HepG2 (cell line): ENCODE measurements around the gene CD4. TPM values are rescaled to one million over a fixed set of nuclear protein-coding genes. Genes with fewer than 3 reads are reported as not detected.

Source experiments
- AKAP8 ChIP-seq: sonication (generic); formaldehyde crosslinking; IDR thresholded peaks from 2 replicates; pipeline ENCODE4 v1.5.1; 2020; ENCODE audit warnings: mild to moderate bottlenecking, missing genetic modification reagents
- ELF4 ChIP-seq: sonication (generic); formaldehyde crosslinking; IDR thresholded peaks from 2 replicates; pipeline ENCODE4 v1.5.0; 2020; ENCODE audit warnings: missing genetic modification reagents, mild to moderate bottlenecking, moderate library complexity, borderline replicate concordance
- GTF3A ChIP-seq: sonication (generic); formaldehyde crosslinking; conservative IDR thresholded peaks from 2 replicates; pipeline ENCODE4 v1.4.0; 2020; ENCODE audit warnings: mild to moderate bottlenecking, missing genetic modification reagents
- GZF1 ChIP-seq: sonication (generic); formaldehyde crosslinking; IDR thresholded peaks from 2 replicates; pipeline ENCODE4 v1.5.1; 2020; ENCODE audit warnings: mild to moderate bottlenecking, missing genetic modification reagents
- HMG20A ChIP-seq: IDR thresholded peaks from 2 replicates; pipeline ENCODE4 v1.6.1; 2016; ENCODE audit warnings: borderline replicate concordance
- HNRNPL ChIP-seq: fragments of 200-400 bp; formaldehyde crosslinking; IDR thresholded peaks from 2 replicates; pipeline ENCODE4 v1.6.1; 2017; ENCODE audit warnings: mild to moderate bottlenecking, low read depth, low read length
- MED1 ChIP-seq: sonication (generic); formaldehyde crosslinking; IDR thresholded peaks from 2 replicates; pipeline ENCODE4 v1.4.0; 2020; ENCODE audit warnings: missing genetic modification reagents
- NAIF1 ChIP-seq: sonication (generic); formaldehyde crosslinking; IDR thresholded peaks from 2 replicates; pipeline ENCODE4 v1.5.0; 2020; ENCODE audit warnings: mild to moderate bottlenecking, missing genetic modification reagents, borderline replicate concordance
- PITX1 ChIP-seq: sonication (generic); formaldehyde crosslinking; IDR thresholded peaks from 2 replicates; pipeline ENCODE4 v1.5.1; 2020; ENCODE audit warnings: mild to moderate bottlenecking, missing genetic modification reagents
- POGZ ChIP-seq: sonication (generic); formaldehyde crosslinking; IDR thresholded peaks from 2 replicates; pipeline ENCODE4 v1.4.0; 2020; ENCODE audit warnings: mild to moderate bottlenecking, missing genetic modification reagents
- SMAD1 ChIP-seq: sonication (generic); formaldehyde crosslinking; IDR thresholded peaks from 2 replicates; pipeline ENCODE4 v1.4.0; 2020; ENCODE audit warnings: missing genetic modification reagents, low read depth, mild to moderate bottlenecking, borderline replicate concordance
- SNAI1 ChIP-seq: sonication (generic); formaldehyde crosslinking; IDR thresholded peaks from 2 replicates; pipeline ENCODE4 v1.5.0; 2020; ENCODE audit warnings: mild to moderate bottlenecking, missing genetic modification reagents, borderline replicate concordance
- ZNF224 ChIP-seq: sonication (generic); formaldehyde crosslinking; IDR thresholded peaks from 2 replicates; pipeline ENCODE4 v1.5.0; 2020; ENCODE audit warnings: mild to moderate bottlenecking, missing genetic modification reagents
- ZNF430 ChIP-seq: sonication (generic); formaldehyde crosslinking; IDR thresholded peaks from 2 replicates; pipeline ENCODE4 v1.9.0; 2021; ENCODE audit warnings: mild to moderate bottlenecking, missing genetic modification reagents
- ZNF605 ChIP-seq: sonication (generic); formaldehyde crosslinking; IDR thresholded peaks from 2 replicates; pipeline ENCODE4 v1.8.0; 2022; ENCODE audit warnings: mild to moderate bottlenecking, missing genetic modification reagents
- ZNF720 ChIP-seq: sonication (generic); formaldehyde crosslinking; IDR thresholded peaks from 2 replicates; pipeline ENCODE4 v1.4.0; 2020; ENCODE audit warnings: missing genetic modification reagents
- polyA plus RNA-seq, 8 experiments: library from polyadenylated mRNA; depleted of rRNA in 3 of 8; stranded (reverse) in 7 of 8; unstranded in 1 of 8; fragments of >200 nt; fragmentation: Illumina TruSeq in 4 of 8; extraction: Trizol in 4 of 8; gene quantifications; 2 replicates each; pipeline versions ENCODE4 v1.2.1 to v1.2.3, GENCODE V29; 2011 to 2016; ENCODE audit warnings: low read depth in 4 of 8, missing spikeins in 1 of 8, mixed read lengths in 1 of 8; ENCODE audit not compliant: insufficient read depth in 1 of 8
- total RNA-seq, 5 experiments: library from RNA; depleted of rRNA; stranded (reverse); fragments of >200 nt; fragmentation: Illumina TruSeq; extraction: Trizol; gene quantifications; 2 replicates each; pipeline ENCODE4 v1.2.3, GENCODE V29; 2016; ENCODE audit warnings: low read depth in 1 of 5
- TF ChIP-seq, protein P1 (sequence below): sonication (generic); formaldehyde crosslinking; IDR thresholded peaks from 2 replicates; pipeline ENCODE4 v1.8.0; 2022; ENCODE audit warnings: mild to moderate bottlenecking, missing genetic modification reagents, moderate library complexity
- TF ChIP-seq, protein P2 (sequence below): sonication (generic); formaldehyde crosslinking; IDR thresholded peaks from 2 replicates; pipeline ENCODE4 v1.8.0; 2023; ENCODE audit warnings: mild to moderate bottlenecking, missing genetic modification reagents
- TF ChIP-seq, protein P3 (sequence below): sonication (generic); formaldehyde crosslinking; IDR thresholded peaks from 2 replicates; pipeline ENCODE4 v1.4.0; 2020; ENCODE audit warnings: missing genetic modification reagents
- TF ChIP-seq, protein P4 (sequence below): sonication (generic); formaldehyde crosslinking; IDR thresholded peaks from 2 replicates; pipeline ENCODE4 v1.4.0; 2020; ENCODE audit warnings: missing genetic modification reagents
- TF ChIP-seq, protein P5 (sequence below): sonication (generic); formaldehyde crosslinking; IDR thresholded peaks from 2 replicates; pipeline ENCODE4 v1.8.1; 2023; ENCODE audit warnings: mild to moderate bottlenecking, inconsistent platforms, moderate library complexity, missing genetic modification reagents, borderline replicate concordance

CD4 gene
- total and polyA plus RNA-seq, 2 of the 13 experiments (the other 11 are each of a cell fraction or from before 2014, with no cell fraction given) = 0.07 to 0.95 TPM

DNA sequence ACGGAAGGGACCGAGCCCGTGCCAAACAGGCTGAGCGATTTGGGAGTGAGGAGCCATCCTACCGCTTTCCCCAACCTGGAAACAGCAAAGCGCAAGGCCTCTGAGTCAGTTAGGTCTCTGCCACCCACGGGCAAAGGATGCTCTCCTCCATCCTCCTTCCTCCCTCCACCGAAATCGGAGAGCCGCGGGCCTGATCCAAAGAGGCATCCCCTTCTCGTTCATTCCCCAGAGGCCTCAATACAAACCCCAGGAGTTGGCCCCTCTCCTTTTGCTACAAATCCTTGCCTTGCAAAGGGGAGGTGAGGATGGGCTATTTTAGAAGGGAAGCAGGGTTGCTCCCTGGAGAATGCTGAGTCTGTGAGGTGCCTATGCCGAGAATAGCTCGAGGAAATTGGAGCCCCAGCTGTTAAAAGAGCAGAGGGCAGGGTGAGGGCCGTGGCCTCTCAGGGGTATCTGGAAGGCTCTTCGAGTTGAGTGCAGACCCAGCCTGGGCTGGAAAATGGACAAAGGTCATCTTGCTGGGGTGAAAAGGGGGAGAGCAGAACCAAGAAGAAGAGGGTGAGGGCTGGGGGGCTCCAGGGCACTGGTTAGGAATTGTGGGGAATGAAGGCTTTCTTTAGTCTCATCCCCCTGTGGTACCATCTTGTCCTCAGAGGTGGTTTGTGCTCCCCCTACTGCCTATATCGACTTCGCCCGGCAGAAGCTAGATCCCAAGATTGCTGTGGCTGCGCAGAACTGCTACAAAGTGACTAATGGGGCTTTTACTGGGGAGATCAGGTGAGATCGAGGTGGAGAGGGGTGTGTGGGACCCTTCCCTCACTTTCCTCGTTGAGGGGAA, 79.1 kb downstream of the CD4 start (continued):
- TF ChIP-seq SNAI1 (CRISPR knock-in tag) (no peak), AKAP8 (CRISPR knock-in tag) (peak; percentile 79), ZNF720 (no peak), GZF1 (CRISPR knock-in tag) (no peak), NAIF1 (CRISPR knock-in tag) (no peak), POGZ (CRISPR knock-in tag) (no peak), SMAD1 (CRISPR knock-in tag) (no peak), ZNF224 (CRISPR knock-in tag) (no peak), HMG20A (CRISPR knock-in tag) (no peak), ELF4 (CRISPR knock-in tag) (no peak), ZNF605 (CRISPR knock-in tag) (no peak), GTF3A (no peak), PITX1 (0 out of 2 replicates have a peak, but pooled peaks have one; percentile 5), ZNF430 (no peak), MED1 (CRISPR knock-in tag) (no peak), HNRNPL (no peak)
- TF ChIP-seq, protein P1, sequence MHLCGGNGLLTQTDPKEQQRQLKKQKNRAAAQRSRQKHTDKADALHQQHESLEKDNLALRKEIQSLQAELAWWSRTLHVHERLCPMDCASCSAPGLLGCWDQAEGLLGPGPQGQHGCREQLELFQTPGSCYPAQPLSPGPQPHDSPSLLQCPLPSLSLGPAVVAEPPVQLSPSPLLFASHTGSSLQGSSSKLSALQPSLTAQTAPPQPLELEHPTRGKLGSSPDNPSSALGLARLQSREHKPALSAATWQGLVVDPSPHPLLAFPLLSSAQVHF (CRISPR knock-in tag) = no peak
- TF ChIP-seq, protein P2, sequence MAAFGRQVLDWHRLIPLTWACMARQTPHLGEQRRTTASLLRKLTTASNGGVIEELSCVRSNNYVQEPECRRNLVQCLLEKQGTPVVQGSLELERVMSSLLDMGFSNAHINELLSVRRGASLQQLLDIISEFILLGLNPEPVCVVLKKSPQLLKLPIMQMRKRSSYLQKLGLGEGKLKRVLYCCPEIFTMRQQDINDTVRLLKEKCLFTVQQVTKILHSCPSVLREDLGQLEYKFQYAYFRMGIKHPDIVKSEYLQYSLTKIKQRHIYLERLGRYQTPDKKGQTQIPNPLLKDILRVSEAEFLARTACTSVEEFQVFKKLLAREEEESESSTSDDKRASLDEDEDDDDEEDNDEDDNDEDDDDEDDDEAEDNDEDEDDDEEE (CRISPR knock-in tag) = no peak
- TF ChIP-seq, protein P3, sequence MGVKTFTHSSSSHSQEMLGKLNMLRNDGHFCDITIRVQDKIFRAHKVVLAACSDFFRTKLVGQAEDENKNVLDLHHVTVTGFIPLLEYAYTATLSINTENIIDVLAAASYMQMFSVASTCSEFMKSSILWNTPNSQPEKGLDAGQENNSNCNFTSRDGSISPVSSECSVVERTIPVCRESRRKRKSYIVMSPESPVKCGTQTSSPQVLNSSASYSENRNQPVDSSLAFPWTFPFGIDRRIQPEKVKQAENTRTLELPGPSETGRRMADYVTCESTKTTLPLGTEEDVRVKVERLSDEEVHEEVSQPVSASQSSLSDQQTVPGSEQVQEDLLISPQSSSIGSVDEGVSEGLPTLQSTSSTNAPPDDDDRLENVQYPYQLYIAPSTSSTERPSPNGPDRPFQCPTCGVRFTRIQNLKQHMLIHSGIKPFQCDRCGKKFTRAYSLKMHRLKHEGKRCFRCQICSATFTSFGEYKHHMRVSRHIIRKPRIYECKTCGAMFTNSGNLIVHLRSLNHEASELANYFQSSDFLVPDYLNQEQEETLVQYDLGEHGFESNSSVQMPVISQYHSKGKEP (CRISPR knock-in tag) = no peak
- TF ChIP-seq, protein P4, sequence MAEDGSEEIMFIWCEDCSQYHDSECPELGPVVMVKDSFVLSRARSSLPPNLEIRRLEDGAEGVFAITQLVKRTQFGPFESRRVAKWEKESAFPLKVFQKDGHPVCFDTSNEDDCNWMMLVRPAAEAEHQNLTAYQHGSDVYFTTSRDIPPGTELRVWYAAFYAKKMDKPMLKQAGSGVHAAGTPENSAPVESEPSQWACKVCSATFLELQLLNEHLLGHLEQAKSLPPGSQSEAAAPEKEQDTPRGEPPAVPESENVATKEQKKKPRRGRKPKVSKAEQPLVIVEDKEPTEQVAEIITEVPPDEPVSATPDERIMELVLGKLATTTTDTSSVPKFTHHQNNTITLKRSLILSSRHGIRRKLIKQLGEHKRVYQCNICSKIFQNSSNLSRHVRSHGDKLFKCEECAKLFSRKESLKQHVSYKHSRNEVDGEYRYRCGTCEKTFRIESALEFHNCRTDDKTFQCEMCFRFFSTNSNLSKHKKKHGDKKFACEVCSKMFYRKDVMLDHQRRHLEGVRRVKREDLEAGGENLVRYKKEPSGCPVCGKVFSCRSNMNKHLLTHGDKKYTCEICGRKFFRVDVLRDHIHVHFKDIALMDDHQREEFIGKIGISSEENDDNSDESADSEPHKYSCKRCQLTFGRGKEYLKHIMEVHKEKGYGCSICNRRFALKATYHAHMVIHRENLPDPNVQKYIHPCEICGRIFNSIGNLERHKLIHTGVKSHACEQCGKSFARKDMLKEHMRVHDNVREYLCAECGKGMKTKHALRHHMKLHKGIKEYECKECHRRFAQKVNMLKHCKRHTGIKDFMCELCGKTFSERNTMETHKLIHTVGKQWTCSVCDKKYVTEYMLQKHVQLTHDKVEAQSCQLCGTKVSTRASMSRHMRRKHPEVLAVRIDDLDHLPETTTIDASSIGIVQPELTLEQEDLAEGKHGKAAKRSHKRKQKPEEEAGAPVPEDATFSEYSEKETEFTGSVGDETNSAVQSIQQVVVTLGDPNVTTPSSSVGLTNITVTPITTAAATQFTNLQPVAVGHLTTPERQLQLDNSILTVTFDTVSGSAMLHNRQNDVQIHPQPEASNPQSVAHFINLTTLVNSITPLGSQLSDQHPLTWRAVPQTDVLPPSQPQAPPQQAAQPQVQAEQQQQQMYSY = no peak
- TF ChIP-seq, protein P5, sequence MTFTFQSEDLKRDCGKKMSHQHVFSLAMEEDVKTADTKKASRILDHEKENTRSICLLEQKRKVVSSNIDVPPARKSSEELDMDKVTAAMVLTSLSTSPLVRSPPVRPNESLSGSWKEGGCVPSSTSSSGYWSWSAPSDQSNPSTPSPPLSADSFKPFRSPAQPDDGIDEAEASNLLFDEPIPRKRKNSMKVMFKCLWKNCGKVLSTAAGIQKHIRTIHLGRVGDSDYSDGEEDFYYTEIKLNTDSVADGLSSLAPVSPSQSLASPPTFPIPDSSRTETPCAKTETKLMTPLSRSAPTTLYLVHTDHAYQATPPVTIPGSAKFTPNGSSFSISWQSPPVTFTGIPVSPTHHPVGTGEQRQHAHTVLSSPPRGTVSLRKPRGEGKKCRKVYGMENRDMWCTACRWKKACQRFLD (CRISPR knock-in tag) = 0 out of 2 replicates have a peak, but pooled peaks have one; percentile 11
